GM19099 (cell line): ENCODE measurements around the gene GNAI3.

Experiments
- POLR2A ChIP-seq: IDR thresholded peaks from 3 replicates; pipeline ENCODE4 v1.6.1; 2011; ENCODE audit warnings: low read depth; ENCODE audit not compliant: insufficient read length; ENCODE audit errors: extremely low read depth

The GNAI3 gene

DNA sequence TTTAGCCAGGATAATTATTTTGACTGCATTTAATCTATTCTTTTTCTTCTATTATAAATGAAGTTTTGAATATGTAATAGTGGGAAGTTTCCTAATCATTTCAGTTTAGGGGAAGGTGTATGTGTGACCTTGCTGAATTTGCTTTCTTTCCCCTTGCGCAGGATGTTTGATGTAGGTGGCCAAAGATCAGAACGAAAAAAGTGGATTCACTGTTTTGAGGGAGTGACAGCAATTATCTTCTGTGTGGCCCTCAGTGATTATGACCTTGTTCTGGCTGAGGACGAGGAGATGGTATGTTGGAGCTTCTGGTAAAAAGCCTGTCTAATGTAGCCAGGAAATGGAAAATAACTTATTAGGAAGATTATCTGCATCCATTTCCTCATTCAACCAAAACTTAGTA is 37.6 kb downstream of the GNAI3 start:
- TF ChIP-seq POLR2A: no peak

DNA sequence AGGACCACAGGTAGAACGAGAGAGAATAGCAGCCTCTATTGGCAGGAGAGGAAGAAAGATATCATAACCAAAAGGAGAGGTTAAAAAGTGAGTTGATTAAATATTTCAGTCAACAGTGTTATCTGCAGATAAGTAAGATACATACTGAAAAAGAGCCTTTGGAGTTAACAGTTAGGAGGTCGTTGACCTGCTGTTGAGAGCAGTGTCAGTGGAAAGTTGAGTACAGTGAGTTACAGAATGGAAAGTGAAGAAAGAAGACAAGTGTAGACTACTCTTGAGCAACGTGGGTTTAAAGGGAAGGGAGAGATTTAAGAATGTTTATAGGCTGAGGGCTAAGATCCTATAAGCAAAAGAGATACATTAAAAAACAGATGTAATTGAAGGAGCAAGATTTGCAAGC is 40.8 kb downstream of the GNAI3 start:
- no peak for TF ChIP-seq POLR2A

- no peak for TF ChIP-seq POLR2A
These were observed 41.3 kb downstream of the GNAI3 start for GRCh38 chr1:109589679-109590078.

DNA sequence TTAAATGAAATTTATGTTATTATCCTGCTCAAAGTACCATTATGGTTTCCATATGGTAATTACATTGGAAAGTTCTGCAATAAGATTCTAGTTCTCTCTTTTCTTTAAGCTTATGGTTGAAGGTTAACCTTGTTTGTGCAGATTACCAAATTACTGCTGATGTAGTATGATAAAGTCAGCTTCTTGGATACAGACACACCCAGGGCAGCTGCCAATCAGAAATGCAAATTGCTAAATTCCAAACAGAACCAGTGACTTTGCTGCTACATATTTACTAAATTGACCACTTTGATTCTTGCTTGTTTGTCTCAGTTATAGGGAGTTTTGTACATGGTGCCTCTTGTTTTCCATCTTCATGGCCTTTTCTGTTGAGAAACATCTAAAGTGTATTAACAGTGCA is 44.5 kb downstream of the GNAI3 start:
- no peak for TF ChIP-seq POLR2A

DNA sequence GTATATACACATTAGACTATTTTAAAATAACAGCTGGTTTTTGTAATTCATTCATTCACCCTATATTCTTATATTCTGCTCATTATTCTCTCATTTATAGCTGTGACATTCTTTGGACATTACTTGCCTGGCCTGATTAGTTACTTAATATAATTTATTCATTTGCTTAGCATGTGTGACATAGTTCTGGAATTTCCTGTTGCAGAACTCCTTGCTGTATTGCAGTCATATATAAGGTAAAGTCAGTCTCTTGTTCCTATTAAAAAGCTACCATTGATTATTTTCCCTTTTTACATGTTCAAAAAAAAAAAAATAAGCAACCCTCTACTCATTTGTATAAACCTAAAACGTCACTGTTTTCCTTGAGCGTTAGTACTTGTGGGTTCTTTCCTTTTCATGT is 47.1 kb downstream of the GNAI3 start:
- no peak for TF ChIP-seq POLR2A

DNA sequence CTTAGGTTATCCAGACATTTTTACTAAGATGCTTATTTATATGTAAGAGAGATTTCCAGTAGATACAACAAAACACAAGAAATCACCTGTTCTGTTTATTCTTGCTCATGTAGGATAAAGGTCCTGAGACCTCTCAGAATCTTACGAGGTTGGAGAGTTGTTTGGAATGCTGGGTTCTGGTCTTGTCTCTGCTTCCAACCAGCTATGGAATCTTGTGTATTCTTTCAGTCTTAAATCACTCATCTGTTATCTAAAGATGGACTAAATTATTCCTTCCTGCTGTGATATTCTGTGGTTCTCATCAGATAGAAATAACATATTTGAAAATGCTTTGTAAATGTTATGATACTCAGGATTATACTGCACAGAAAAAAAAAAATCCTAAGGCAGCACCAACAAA is 49.7 kb downstream of the GNAI3 start:
- no peak for TF ChIP-seq POLR2A

DNA sequence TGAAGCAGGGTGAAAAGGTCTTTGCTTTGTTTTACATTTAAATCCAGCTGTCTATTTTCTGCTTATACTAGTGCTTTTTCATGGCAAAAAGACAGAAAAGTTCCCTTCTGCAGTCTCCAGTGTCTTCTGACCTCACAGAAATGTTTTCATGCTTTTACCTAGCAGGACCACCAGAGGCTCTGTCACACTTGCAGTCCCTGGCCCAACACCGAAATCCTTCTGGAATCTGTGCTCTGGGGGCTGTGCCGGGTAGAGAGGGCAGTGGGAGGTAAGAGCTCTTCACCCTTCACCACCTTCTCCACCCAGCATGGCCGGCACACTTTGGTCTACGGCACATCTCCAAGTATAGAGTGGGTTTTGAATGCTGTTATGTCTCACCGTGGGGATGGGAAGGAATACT is 50.2 kb downstream of the GNAI3 start:
- no peak for TF ChIP-seq POLR2A

DNA sequence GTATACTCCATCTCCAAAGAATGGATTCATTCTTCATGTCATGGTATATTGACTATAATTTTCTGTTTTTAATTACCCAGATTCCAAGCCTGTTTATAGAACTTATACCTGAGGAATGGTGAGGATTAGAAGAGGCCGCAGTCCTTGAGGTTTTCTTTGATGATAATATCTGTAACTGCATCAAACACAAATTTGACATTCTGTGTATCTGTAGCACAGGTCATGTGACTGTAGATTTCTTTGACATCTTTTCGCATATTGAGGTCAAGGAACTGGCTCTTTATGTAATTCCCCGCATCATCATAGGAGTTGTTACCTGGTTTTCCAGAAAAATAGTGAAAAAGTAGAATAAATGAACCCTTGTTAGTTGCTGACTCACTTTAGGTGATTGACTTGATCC is 54.8 kb downstream of the GNAI3 start:
- TF ChIP-seq POLR2A: no peak

DNA sequence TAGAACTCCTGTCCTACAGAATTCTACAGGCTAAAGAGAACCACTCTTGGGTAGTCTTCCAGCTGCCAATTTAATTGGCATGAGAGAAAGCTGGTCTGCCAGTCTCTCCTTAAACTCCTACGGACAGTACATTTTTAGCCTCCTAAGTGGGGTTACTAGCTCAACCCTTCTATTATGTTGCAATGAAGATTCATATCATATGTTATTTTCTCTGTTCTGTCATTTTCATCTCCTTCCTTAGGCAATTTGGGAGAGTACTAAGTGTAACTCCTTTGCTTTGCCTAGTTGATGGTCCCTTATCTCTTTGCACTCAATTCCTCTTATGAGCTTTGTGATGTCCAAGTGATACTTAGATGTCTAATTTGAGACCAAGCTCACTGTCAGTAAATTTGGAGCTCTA is 57.0 kb downstream of the GNAI3 start:
- TF ChIP-seq POLR2A: no peak

- TF ChIP-seq POLR2A: no peak
These were observed 61.5 kb downstream of the GNAI3 start for GRCh38 chr1:109609881-109610280.

DNA sequence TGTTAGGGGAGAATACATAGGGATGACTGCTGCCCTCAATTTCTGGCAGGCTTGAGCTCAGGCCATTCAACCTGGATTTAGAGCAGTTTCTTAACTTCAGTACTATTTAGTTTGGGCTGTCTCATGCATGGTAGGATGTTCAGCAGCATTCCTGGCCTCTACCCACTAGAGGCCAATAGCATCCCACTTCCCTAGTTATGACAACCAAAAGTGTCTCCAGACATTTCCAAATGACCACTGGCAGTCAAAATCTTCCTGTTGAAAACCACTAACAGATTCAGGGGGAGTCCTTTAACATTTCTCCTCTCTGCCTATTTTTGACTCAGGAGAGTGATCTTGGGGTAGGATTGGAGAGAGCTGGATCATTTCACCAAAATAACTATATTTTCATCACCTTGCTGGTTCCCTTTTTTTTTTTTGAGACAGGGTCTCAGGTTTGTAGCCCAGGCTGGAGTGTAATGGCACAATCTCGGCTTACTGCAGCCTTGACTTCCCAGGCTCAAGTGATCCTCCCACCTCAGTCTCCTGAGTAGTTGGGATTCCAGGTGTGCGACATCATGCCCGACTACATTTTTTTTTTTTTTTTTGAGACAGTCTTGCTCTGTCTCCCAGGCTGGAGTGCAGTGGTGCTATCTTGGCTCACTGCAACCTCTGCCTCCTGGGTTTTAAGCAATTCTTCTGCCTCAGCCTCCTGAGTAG is 62.3 kb downstream of the GNAI3 start:
- TF ChIP-seq POLR2A: no peak

GRCh38 chr1:109611308-109611990 is 63.0 kb downstream of the GNAI3 start:
- TF ChIP-seq POLR2A: no peak

DNA sequence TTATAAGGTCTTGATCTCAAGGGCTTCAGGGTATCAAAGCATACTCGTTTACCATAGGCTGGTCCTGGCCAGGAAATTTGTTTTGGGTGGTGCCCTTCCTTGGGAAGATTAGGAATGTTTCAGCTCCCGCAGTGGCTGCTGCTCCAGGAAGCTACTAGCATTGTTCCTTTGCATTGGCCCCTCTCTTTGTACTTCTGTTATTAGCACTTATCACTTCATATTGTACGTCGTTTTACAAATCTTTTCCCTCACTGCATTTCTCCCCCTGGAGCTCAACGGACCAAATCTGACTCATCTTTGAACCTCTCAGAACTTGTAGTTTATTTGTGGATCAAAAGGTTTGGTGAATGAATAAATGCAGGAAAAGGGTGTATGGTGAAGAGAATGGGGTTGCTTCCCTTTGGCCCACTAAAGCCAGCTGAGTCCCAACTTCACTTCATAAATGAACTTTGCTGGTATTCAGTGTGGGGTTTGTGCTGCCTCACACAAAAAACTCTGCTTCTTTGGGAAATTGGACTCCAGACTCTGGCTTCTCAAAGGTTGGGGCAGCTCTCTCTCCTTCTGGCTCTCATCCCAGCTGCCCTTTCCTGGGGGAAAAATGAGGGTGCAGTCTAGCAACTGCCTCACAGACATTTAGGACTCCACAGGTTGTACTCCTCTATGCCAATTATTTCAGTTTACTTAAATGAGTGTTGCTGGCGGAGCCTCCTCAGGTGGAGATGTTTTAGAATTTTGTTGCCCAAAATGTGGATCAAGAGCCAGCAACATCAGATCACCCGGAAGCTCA is 65.1 kb downstream of the GNAI3 start:
- TF ChIP-seq POLR2A: no peak

- no peak for TF ChIP-seq POLR2A
These were observed 67.5 kb downstream of the GNAI3 start for GRCh38 chr1:109615879-109616278.

DNA sequence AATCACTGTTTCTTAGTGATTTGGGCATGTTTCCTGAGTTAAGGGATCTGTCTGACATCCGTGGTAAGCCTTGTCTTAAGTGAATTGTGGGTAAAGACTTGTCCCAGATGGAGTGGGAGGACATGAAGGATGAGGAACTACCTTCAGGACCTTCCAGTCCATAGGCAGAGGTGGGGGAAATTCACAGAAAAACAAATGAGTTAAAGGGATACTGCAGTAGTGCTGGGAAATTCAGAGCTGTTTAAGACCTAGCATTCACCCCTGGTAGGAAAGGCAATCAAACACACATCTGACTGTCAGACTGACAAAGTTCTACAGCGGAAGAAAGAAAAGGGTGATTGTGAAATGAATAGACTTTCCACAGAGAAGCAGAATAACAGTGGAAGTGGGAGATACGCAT is 68.0 kb downstream of the GNAI3 start:
- no peak for TF ChIP-seq POLR2A

- no peak for TF ChIP-seq POLR2A
These were observed 68.9 kb downstream of the GNAI3 start for GRCh38 chr1:109617291-109617801.
